Astrocyte (in vitro differentiated cells and primary cell): ENCODE measurements around the gene NTSR1. TPM values are rescaled to one million over a fixed set of nuclear protein-coding genes. Genes with fewer than 3 reads are reported as not detected.

Source experiments
- DNase-seq: peaks from one replicate; pipeline ENCODE4 v3.0.0-alpha.2; 2010; ENCODE audit warnings: low read depth
- FAIRE-seq: peaks from 2 replicates; lab custom pipeline; 2011; peaks lifted over from hg19 to GRCh38; lab: Jason Lieb, UNC
- H2AFZ ChIP-seq: 2 replicates; pipeline ENCODE4 v1.6.0; 2012; ENCODE audit warnings: low read depth, low read length, inconsistent platforms
- H3K27ac ChIP-seq: 2 replicates; pipeline ENCODE4 v1.5.1; 2011; ENCODE audit warnings: low read depth, low read length, inconsistent platforms
- H3K27me3 ChIP-seq: 2 replicates; pipeline ENCODE4 v1.6.0; 2011; ENCODE audit warnings: low read length, inconsistent platforms; ENCODE audit not compliant: insufficient read depth
- H3K36me3 ChIP-seq: 2 replicates; pipeline ENCODE4 v1.5.1; 2011; ENCODE audit warnings: low read length, inconsistent platforms; ENCODE audit not compliant: insufficient read depth
- H3K4me1 ChIP-seq: 2 replicates; pipeline ENCODE4 v1.5.1; 2011; ENCODE audit warnings: low read length, inconsistent platforms; ENCODE audit not compliant: insufficient read depth
- H3K4me2 ChIP-seq: 2 replicates; pipeline ENCODE4 v1.6.0; 2012; ENCODE audit warnings: low read length, inconsistent platforms
- H3K4me3 ChIP-seq: 2 replicates; pipeline ENCODE4 v1.5.1; 2011; ENCODE audit warnings: low read depth, mild to moderate bottlenecking, low read length, inconsistent platforms; ENCODE audit not compliant: insufficient read depth
- H3K79me2 ChIP-seq: 2 replicates; pipeline ENCODE4 v1.6.0; 2012; ENCODE audit warnings: mild to moderate bottlenecking, low read length, inconsistent platforms; ENCODE audit not compliant: insufficient read depth
- H3K9ac ChIP-seq: 2 replicates; pipeline ENCODE4 v1.6.0; 2012; ENCODE audit warnings: mild to moderate bottlenecking, low read length, inconsistent platforms
- H3K9me3 ChIP-seq: 2 replicates; pipeline ENCODE4 v1.5.1; 2012; ENCODE audit warnings: low read depth, mild to moderate bottlenecking, low read length, inconsistent platforms; ENCODE audit not compliant: insufficient read depth
- H4K20me1 ChIP-seq: 2 replicates; pipeline ENCODE4 v1.6.0; 2012; ENCODE audit warnings: low read length, inconsistent platforms; ENCODE audit not compliant: insufficient read depth
- H3K27ac Mint-ChIP-seq: one replicate; pipeline ENCODE4 v1.8.0; 2021; ENCODE audit warnings: mild to moderate bottlenecking, mixed read lengths; ENCODE audit not compliant: unreplicated experiment
- H3K27me3 Mint-ChIP-seq: one replicate; pipeline ENCODE4 v1.8.0; 2021; ENCODE audit warnings: low read depth, mixed read lengths; ENCODE audit not compliant: unreplicated experiment
- H3K36me3 Mint-ChIP-seq: one replicate; pipeline ENCODE4 v1.8.0; 2021; ENCODE audit warnings: low read depth, mixed read lengths; ENCODE audit not compliant: unreplicated experiment
- H3K4me1 Mint-ChIP-seq: one replicate; pipeline ENCODE4 v1.8.0; 2021; ENCODE audit warnings: low read depth, mixed read lengths; ENCODE audit not compliant: unreplicated experiment
- H3K4me3 Mint-ChIP-seq: one replicate; pipeline ENCODE4 v1.8.0; 2021; ENCODE audit warnings: mild to moderate bottlenecking, moderate library complexity, mixed read lengths; ENCODE audit not compliant: unreplicated experiment
- H3K9me3 Mint-ChIP-seq: one replicate; pipeline ENCODE4 v1.8.0; 2021; ENCODE audit warnings: mild to moderate bottlenecking, mixed read lengths; ENCODE audit not compliant: unreplicated experiment
- EZH2 ChIP-seq: IDR thresholded peaks from 2 replicates; pipeline ENCODE4 v1.6.1; 2012; ENCODE audit warnings: mild to moderate bottlenecking, low read length, inconsistent platforms; ENCODE audit not compliant: insufficient read depth
- total RNA-seq: library from RNA; stranded (reverse); gene quantifications from 2 replicates; pipeline ENCODE4 v1.2.1, GENCODE V29; 2021
- TF ChIP-seq, protein P1 (sequence below): IDR thresholded peaks from 2 replicates; pipeline ENCODE4 v1.5.1; 2011; ENCODE audit warnings: low read depth, mild to moderate bottlenecking, inconsistent platforms, low read length, moderate library complexity; ENCODE audit not compliant: insufficient read depth

The NTSR1 gene
- total RNA-seq, 1 donor from 2014 or later, result 0.16 TPM

DNA sequence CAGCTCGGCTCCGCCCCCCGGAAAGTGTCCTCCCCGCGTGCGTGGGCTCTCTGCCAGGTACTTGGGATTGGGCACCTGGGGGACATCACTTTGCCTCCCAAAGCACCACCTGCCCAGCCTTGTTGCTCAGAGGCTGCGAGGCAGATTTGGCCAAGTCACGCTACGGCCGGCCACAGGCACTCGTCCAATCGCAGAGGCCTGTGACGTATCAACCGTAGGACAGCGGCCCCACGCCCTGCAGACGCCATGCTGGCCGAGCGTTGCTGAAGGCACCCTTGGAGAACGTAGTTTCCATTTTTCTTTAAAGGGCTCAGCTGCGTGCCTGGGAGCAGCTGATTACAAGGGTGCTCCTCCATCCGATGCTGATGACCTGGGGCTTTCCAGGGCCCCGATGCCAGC is 3.1 kb downstream of the NTSR1 start:
- H3K4me1 Mint-ChIP-seq, result peaks cover 7% of the 10 kb centered on the region
- no peak for TF ChIP-seq EZH2
- TF ChIP-seq, protein P1, sequence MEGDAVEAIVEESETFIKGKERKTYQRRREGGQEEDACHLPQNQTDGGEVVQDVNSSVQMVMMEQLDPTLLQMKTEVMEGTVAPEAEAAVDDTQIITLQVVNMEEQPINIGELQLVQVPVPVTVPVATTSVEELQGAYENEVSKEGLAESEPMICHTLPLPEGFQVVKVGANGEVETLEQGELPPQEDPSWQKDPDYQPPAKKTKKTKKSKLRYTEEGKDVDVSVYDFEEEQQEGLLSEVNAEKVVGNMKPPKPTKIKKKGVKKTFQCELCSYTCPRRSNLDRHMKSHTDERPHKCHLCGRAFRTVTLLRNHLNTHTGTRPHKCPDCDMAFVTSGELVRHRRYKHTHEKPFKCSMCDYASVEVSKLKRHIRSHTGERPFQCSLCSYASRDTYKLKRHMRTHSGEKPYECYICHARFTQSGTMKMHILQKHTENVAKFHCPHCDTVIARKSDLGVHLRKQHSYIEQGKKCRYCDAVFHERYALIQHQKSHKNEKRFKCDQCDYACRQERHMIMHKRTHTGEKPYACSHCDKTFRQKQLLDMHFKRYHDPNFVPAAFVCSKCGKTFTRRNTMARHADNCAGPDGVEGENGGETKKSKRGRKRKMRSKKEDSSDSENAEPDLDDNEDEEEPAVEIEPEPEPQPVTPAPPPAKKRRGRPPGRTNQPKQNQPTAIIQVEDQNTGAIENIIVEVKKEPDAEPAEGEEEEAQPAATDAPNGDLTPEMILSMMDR, result no peak
- Histone ChIP-seq H3K9ac (no peak overlapping the region), H3K27me3 (peaks cover 39% of the 10 kb centered on the region), H3K79me2 (no peaks in the 10 kb centered on the region), H4K20me1 (no peaks in the 10 kb centered on the region), H3K4me3 (no peak overlapping the region), H3K36me3 (no peaks in the 10 kb centered on the region), H2AFZ (no peak overlapping the region), H3K9me3 (peaks cover 7% of the 10 kb centered on the region), H3K4me2 (no peak overlapping the region), H3K4me1 (peaks cover 4% of the 10 kb centered on the region), H3K27ac (no peak overlapping the region)
- H3K27me3 Mint-ChIP-seq, result peaks cover 62% of the 10 kb centered on the region
- H3K9me3 Mint-ChIP-seq, result peaks cover 10% of the 10 kb centered on the region
- H3K27ac Mint-ChIP-seq, result no peak overlapping the region
- peaks cover 4% of the 10 kb centered on the region for H3K36me3 Mint-ChIP-seq
- DNase-seq (no peak), FAIRE-seq (no peak)
- no peak overlapping the region for H3K4me3 Mint-ChIP-seq

DNA sequence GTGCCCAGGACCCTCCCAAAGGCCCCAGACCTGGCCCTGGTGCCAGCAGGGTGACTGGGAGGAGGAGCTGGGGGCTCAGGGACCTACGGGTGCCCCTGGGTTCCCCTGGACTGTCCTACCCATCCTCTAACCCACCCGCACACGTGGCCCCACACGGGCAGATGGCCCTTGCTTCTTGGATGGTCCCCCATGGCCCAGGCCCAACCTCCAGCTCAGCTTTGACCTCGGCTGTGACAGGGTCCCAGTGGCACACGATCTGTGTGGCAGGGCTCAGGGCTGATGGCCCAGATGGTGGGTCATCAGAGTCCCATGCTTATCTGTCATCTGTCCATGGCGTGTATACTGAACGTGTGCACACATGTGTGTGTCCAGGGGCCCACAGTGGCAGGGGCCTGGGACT is 4.0 kb downstream of the NTSR1 start:
- Mint-ChIP-seq H3K27me3 (peaks cover 61% of the 10 kb centered on the region), H3K27ac (no peak overlapping the region)
- peaks cover 39% of the 10 kb centered on the region for H3K27me3 ChIP-seq

DNA sequence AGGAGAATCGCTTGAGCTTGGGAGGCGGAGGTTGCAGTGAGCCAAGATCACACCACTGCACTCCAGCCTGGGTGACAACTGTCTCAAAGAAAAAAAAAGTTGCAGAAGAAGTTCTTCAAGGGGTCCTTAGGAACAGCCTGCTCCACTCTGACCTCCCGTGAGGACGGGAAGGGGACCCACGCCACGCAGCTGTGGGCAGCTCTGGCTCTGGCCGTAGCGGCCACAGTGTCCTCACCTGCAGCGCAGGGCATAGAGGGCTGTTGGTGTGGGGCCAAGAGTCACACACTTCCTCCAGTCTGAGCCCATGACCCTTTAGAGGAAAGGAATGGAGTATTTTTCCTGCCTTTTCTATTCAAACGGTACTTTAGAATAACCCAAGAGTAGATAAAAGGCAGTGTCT is 5.4 kb downstream of the NTSR1 start:
- no peak for FAIRE-seq
- no peak for DNase-seq
- TF ChIP-seq, protein P1, result no peak
- no peak for TF ChIP-seq EZH2
- Histone ChIP-seq H2AFZ (no peak overlapping the region), H3K27ac (no peak overlapping the region), H3K9me3 (peaks cover 7% of the 10 kb centered on the region), H3K4me2 (no peak overlapping the region), H3K79me2 (no peaks in the 10 kb centered on the region), H3K36me3 (no peaks in the 10 kb centered on the region), H3K27me3 (peaks cover 35% of the 10 kb centered on the region), H3K9ac (no peak overlapping the region), H3K4me3 (no peak overlapping the region), H3K4me1 (no peaks in the 10 kb centered on the region), H4K20me1 (no peaks in the 10 kb centered on the region)
- peaks cover 7% of the 10 kb centered on the region for H3K4me1 Mint-ChIP-seq
- peaks cover 16% of the 10 kb centered on the region for H3K9me3 Mint-ChIP-seq
- no peak overlapping the region for H3K4me3 Mint-ChIP-seq
- peaks cover 62% of the 10 kb centered on the region for H3K27me3 Mint-ChIP-seq
- no peak overlapping the region for H3K27ac Mint-ChIP-seq
- H3K36me3 Mint-ChIP-seq, result peaks cover 4% of the 10 kb centered on the region

More for the DNA sequence above, 4.0 kb downstream of the NTSR1 start:
- peaks cover 7% of the 10 kb centered on the region for H3K4me1 Mint-ChIP-seq
- H3K4me1 ChIP-seq, result peaks cover 4% of the 10 kb centered on the region
- no peak for TF ChIP-seq EZH2
- TF ChIP-seq, protein P1, result no peak
- no peak overlapping the region for H3K27ac ChIP-seq
- DNase-seq, result no peak
- no peak overlapping the region for H3K4me2 ChIP-seq
- no peak overlapping the region for H3K4me3 Mint-ChIP-seq
- no peak overlapping the region for H2AFZ ChIP-seq
- no peaks in the 10 kb centered on the region for H3K79me2 ChIP-seq
- H3K36me3 ChIP-seq, result no peaks in the 10 kb centered on the region
- peaks cover 4% of the 10 kb centered on the region for H3K36me3 Mint-ChIP-seq
- peaks cover 10% of the 10 kb centered on the region for H3K9me3 Mint-ChIP-seq
- H3K9ac ChIP-seq, result no peak overlapping the region
- H3K4me3 ChIP-seq, result no peak overlapping the region
- peaks cover 7% of the 10 kb centered on the region for H3K9me3 ChIP-seq
- no peak for FAIRE-seq
- no peaks in the 10 kb centered on the region for H4K20me1 ChIP-seq
